ENCODE data around the gene ERC1. TPM values are rescaled to one million over a fixed set of nuclear protein-coding genes. Genes with fewer than 3 reads are reported as not detected.

The ERC1 gene
- total and polyA plus RNA-seq, 7 donors = 4.0 to 35.6 (median 29.4) TPM

GRCh38 chr12:1117970-1118563, 127.0 kb downstream of the ERC1 start:
- intact Hi-C loops (cut with DNase I) = loop anchor here (1.0 to 2.0 kb wide), 2 partner anchors 465 to 467 kb away; no protein-coding TSS in a partner anchor
- H3K4me3 ChIP-seq = no peak overlapping the region
- peak; percentile 48 to 72 for DNase-seq
- H3K36me3 ChIP-seq (ENCODE audit: insufficient read depth in 1 of 2, low read depth in 1 of 2) = peaks cover 0 to 6% of the 10 kb centered on the region in 2 donors
- H3K27ac ChIP-seq = no peak overlapping the region
- ATAC-seq = peak; percentile 77 to 89 (median 88)
- 22 to 25% (median 24%) methylated on average over 5 of the region's 5 CpGs for WGBS, 3 donors
- H3K27me3 ChIP-seq (ENCODE audit: insufficient read depth in 3 of 3, low read length in 2 of 3) = no peaks in the 10 kb centered on the region
- peak; percentile 98 for TF ChIP-seq CTCF (IDR thresholded peaks at IDR 0.05)
- H3K4me1 ChIP-seq = no peaks in the 10 kb centered on the region
- H3K9me3 ChIP-seq = no peaks in the 10 kb centered on the region

- no peak overlapping the region for H3K27ac ChIP-seq
- TF ChIP-seq CTCF (IDR thresholded peaks at IDR 0.05) = no peak
- no peaks in the 10 kb centered on the region for H3K27me3 ChIP-seq (ENCODE audit: insufficient read depth in 3 of 3, low read length in 2 of 3)
- no peak for DNase-seq
- no peak overlapping the region for H3K4me3 ChIP-seq
- WGBS, 3 donors = 77 to 81% (median 78%) methylated on average over 3 of the region's 3 CpGs
- ATAC-seq = no peak
- H3K36me3 ChIP-seq (ENCODE audit: insufficient read depth in 1 of 2, low read depth in 1 of 2) = no peaks in the 10 kb centered on the region
- no peaks in the 10 kb centered on the region for H3K4me1 ChIP-seq
- intact Hi-C loops (cut with DNase I) = no loop called here
- no peaks in the 10 kb centered on the region for H3K9me3 ChIP-seq
Observed at GRCh38 chr12:1122786-1123185, 131.8 kb downstream of the ERC1 start.

- intact Hi-C loops (cut with DNase I) = no loop called here
- no peak for ATAC-seq
Observed at GRCh38 chr12:1126091-1126490, 135.1 kb downstream of the ERC1 start.

GRCh38 chr12:1127021-1127420, 136.0 kb downstream of the ERC1 start:
- no peak for ATAC-seq
- no peak for TF ChIP-seq CTCF (IDR thresholded peaks at IDR 0.05)
- H3K27me3 ChIP-seq (ENCODE audit: insufficient read depth in 3 of 3, low read length in 2 of 3) = no peaks in the 10 kb centered on the region
- no peaks in the 10 kb centered on the region for H3K9me3 ChIP-seq
- WGBS, 3 donors = 98 to 100% (median 100%) methylated on average over 1 of the region's 1 CpG
- no peak overlapping the region for H3K4me3 ChIP-seq
- H3K36me3 ChIP-seq (ENCODE audit: insufficient read depth in 1 of 2, low read depth in 1 of 2) = no peaks in the 10 kb centered on the region
- peaks cover 3% of the 10 kb centered on the region for H3K4me1 ChIP-seq
- DNase-seq = no peak
- intact Hi-C loops (cut with DNase I) = no loop called here
- no peak overlapping the region for H3K27ac ChIP-seq

More at GRCh38 chr12:1126091-1126490, 135.1 kb downstream of the ERC1 start:
- Histone ChIP-seq H3K4me1 (no peaks in the 10 kb centered on the region), H3K9me3 (no peaks in the 10 kb centered on the region), H3K36me3 (ENCODE audit: insufficient read depth in 1 of 2, low read depth in 1 of 2) (no peaks in the 10 kb centered on the region), H3K27ac (no peak overlapping the region), H3K4me3 (no peak overlapping the region), H3K27me3 (ENCODE audit: insufficient read depth in 3 of 3, low read length in 2 of 3) (no peaks in the 10 kb centered on the region)
- TF ChIP-seq CTCF (IDR thresholded peaks at IDR 0.05) = no peak
- no peak for DNase-seq
- 96 to 100% (median 97%) methylated on average over 2 of the region's 2 CpGs for WGBS, 3 donors

- intact Hi-C loops (cut with DNase I) = no loop called here
- WGBS, 3 donors = 61 to 68% (median 64%) methylated on average over 3 of the region's 3 CpGs
- no peak for ATAC-seq
Observed at GRCh38 chr12:1130164-1130563, 139.1 kb downstream of the ERC1 start.

More at GRCh38 chr12:1130164-1130563, 139.1 kb downstream of the ERC1 start:
- Histone ChIP-seq H3K36me3 (ENCODE audit: insufficient read depth in 1 of 2, low read depth in 1 of 2) (no peaks in the 10 kb centered on the region), H3K27me3 (ENCODE audit: insufficient read depth in 3 of 3, low read length in 2 of 3) (no peaks in the 10 kb centered on the region), H3K27ac (no peak overlapping the region), H3K9me3 (no peaks in the 10 kb centered on the region), H3K4me3 (no peak overlapping the region), H3K4me1 (peaks cover 7% of the 10 kb centered on the region)
- DNase-seq = no peak
- TF ChIP-seq CTCF (IDR thresholded peaks at IDR 0.05) = no peak
